Measurements from ENCODE around the gene VLDLR.

- TF ChIP-seq, protein P1, sequence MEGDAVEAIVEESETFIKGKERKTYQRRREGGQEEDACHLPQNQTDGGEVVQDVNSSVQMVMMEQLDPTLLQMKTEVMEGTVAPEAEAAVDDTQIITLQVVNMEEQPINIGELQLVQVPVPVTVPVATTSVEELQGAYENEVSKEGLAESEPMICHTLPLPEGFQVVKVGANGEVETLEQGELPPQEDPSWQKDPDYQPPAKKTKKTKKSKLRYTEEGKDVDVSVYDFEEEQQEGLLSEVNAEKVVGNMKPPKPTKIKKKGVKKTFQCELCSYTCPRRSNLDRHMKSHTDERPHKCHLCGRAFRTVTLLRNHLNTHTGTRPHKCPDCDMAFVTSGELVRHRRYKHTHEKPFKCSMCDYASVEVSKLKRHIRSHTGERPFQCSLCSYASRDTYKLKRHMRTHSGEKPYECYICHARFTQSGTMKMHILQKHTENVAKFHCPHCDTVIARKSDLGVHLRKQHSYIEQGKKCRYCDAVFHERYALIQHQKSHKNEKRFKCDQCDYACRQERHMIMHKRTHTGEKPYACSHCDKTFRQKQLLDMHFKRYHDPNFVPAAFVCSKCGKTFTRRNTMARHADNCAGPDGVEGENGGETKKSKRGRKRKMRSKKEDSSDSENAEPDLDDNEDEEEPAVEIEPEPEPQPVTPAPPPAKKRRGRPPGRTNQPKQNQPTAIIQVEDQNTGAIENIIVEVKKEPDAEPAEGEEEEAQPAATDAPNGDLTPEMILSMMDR (IDR thresholded peaks at IDR 0.05) = no peak
- TF ChIP-seq POLR2A (IDR thresholded peaks at IDR 0.05) = no peak
Observed at GRCh38 chr9:2664174-2665065, 42.8 kb downstream of the VLDLR start.

Data from lower leg skin (tissue), 3 donors.